Measurements from ENCODE around the gene ARAP2.

ARAP2 gene

DNA sequence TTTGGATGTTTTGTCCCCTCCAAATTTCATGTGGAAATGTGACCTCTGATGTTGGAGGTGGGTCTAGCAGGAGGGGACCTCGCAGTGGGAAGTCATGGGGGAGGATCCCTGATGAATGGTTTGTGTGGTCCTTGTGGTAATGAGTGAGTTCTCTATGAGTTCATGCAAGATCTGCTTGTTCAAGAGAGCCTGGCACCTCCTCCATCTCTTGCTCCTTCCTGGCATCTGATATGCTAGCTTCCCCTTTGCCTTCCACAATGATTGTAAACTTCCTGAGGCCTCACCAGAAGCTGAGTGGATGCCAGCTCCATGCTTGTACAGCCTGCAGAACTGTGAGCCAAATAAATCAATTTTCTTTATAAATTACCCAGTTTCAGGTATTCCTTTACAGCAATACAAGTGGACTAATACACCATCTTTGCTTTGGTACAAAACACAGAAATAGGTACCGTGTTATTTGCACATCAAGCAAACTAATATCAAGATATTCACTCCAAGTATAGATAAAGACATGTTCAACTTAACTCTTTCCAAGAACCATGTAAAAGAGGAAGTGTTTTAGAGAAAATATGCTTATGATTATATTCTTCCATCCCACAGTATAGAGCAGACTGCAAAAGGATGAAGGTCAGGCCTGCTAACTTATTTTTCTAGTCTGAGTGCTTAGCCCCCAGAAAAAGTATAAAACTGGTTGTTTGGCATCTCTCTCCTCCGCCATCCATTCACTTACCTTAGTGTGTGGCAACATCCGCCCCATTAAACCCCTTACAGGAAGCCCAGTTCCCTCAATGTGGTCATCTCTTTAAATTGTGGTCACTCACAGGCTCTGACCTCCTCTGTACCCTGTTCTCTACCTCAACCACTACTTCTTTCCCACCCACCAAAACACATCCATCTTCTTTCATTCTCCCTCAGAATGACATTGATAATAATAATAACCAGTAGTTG, 6.7 kb downstream of the ARAP2 start:
- H3K27me3 ChIP-seq (ENCODE audit: insufficient read depth, low read depth), result no peaks in the 10 kb centered on the region
- H3K27ac ChIP-seq, result no peak overlapping the region
- peaks cover 12% of the 10 kb centered on the region for H3K4me1 ChIP-seq (ENCODE audit: low read depth, poor library complexity, severe bottlenecking)
- no peak overlapping the region for H3K9ac ChIP-seq
- TF ChIP-seq, protein P1, sequence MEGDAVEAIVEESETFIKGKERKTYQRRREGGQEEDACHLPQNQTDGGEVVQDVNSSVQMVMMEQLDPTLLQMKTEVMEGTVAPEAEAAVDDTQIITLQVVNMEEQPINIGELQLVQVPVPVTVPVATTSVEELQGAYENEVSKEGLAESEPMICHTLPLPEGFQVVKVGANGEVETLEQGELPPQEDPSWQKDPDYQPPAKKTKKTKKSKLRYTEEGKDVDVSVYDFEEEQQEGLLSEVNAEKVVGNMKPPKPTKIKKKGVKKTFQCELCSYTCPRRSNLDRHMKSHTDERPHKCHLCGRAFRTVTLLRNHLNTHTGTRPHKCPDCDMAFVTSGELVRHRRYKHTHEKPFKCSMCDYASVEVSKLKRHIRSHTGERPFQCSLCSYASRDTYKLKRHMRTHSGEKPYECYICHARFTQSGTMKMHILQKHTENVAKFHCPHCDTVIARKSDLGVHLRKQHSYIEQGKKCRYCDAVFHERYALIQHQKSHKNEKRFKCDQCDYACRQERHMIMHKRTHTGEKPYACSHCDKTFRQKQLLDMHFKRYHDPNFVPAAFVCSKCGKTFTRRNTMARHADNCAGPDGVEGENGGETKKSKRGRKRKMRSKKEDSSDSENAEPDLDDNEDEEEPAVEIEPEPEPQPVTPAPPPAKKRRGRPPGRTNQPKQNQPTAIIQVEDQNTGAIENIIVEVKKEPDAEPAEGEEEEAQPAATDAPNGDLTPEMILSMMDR (conservative IDR thresholded peaks at IDR 0.05; ENCODE audit: low read depth, low read length), result no peak
- H3K36me3 ChIP-seq (ENCODE audit: insufficient read depth), result no peaks in the 10 kb centered on the region
- H4K20me1 ChIP-seq (ENCODE audit: insufficient read depth), result no peaks in the 10 kb centered on the region
- H3K4me2 ChIP-seq, result no peak overlapping the region
- no peaks in the 10 kb centered on the region for H3K79me2 ChIP-seq (ENCODE audit: insufficient read depth, low read depth)
- no peak overlapping the region for H2AFZ ChIP-seq (ENCODE audit: low read depth)
- no peak overlapping the region for H3K4me3 ChIP-seq (IDR thresholded peaks at IDR 0.05; ENCODE audit: insufficient read depth, low read depth, low read length)

DNA sequence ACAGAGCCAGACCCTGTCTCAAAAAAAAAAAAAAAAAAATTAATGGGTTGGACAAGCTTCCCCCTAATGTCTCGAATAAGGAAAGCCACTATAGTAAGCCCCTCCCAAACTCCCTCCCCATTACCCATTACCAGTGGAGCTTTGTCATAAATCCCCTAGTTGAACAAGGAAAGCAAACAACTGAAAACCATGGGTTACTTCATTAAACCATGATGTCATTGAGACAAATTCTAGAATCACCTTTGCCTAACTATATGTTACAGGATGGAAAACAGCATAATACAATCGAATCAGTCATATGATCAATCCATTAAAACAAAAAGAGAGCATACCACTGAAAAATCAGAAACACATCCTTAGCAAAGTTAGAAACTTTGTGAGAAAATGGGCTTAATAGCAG, 8.2 kb downstream of the ARAP2 start:
- TF ChIP-seq, protein P1 (conservative IDR thresholded peaks at IDR 0.05; ENCODE audit: low read depth, low read length), result no peak
- Histone ChIP-seq H4K20me1 (ENCODE audit: insufficient read depth) (no peaks in the 10 kb centered on the region), H3K79me2 (ENCODE audit: insufficient read depth, low read depth) (no peaks in the 10 kb centered on the region), H3K36me3 (ENCODE audit: insufficient read depth) (no peaks in the 10 kb centered on the region), H3K4me2 (no peak overlapping the region), H3K27me3 (ENCODE audit: insufficient read depth, low read depth) (no peaks in the 10 kb centered on the region), H3K27ac (no peak overlapping the region), H3K4me1 (ENCODE audit: low read depth, poor library complexity, severe bottlenecking) (peaks cover 5% of the 10 kb centered on the region), H2AFZ (ENCODE audit: low read depth) (no peak overlapping the region), H3K9ac (no peak overlapping the region), H3K4me3 (IDR thresholded peaks at IDR 0.05; ENCODE audit: insufficient read depth, low read depth, low read length) (no peak overlapping the region)

- Histone ChIP-seq H3K27me3 (ENCODE audit: insufficient read depth, low read depth) (no peaks in the 10 kb centered on the region), H3K36me3 (ENCODE audit: insufficient read depth) (no peaks in the 10 kb centered on the region), H3K27ac (no peak overlapping the region), H4K20me1 (ENCODE audit: insufficient read depth) (no peaks in the 10 kb centered on the region), H2AFZ (ENCODE audit: low read depth) (no peak overlapping the region), H3K9ac (no peak overlapping the region), H3K4me2 (no peak overlapping the region), H3K4me3 (IDR thresholded peaks at IDR 0.05; ENCODE audit: insufficient read depth, low read depth, low read length) (no peak overlapping the region), H3K4me1 (ENCODE audit: low read depth, poor library complexity, severe bottlenecking) (no peaks in the 10 kb centered on the region), H3K79me2 (ENCODE audit: insufficient read depth, low read depth) (no peaks in the 10 kb centered on the region)
- TF ChIP-seq, protein P1 (conservative IDR thresholded peaks at IDR 0.05; ENCODE audit: low read depth, low read length), result no peak
These were observed 9.0 kb downstream of the ARAP2 start for GRCh38 chr4:36235306-36235705.

- Histone ChIP-seq H3K27ac (no peak overlapping the region), H3K79me2 (ENCODE audit: insufficient read depth, low read depth) (no peaks in the 10 kb centered on the region), H3K36me3 (ENCODE audit: insufficient read depth) (no peaks in the 10 kb centered on the region), H3K4me1 (ENCODE audit: low read depth, poor library complexity, severe bottlenecking) (no peaks in the 10 kb centered on the region), H2AFZ (ENCODE audit: low read depth) (no peak overlapping the region), H3K4me2 (no peak overlapping the region), H4K20me1 (ENCODE audit: insufficient read depth) (no peaks in the 10 kb centered on the region), H3K9ac (no peak overlapping the region), H3K4me3 (IDR thresholded peaks at IDR 0.05; ENCODE audit: insufficient read depth, low read depth, low read length) (no peak overlapping the region), H3K27me3 (ENCODE audit: insufficient read depth, low read depth) (no peaks in the 10 kb centered on the region)
- TF ChIP-seq, protein P1 (conservative IDR thresholded peaks at IDR 0.05; ENCODE audit: low read depth, low read length), result no peak
These were observed 10.6 kb downstream of the ARAP2 start for GRCh38 chr4:36233567-36234266.

Data from KMS-11 (cell line).